Transverse colon (tissue), 4 donors: ENCODE measurements around the gene B2M. TPM values are rescaled to one million over a fixed set of nuclear protein-coding genes. Genes with fewer than 3 reads are reported as not detected.
A peak's percentile ranks its signal among the peaks of the same experiment; 100 is the strongest.

Experiments used
- DNase-seq: peaks from one replicate; pipeline ENCODE4 v3.0.0-alpha.2; 2019
- H3K27ac ChIP-seq, 4 donors: fragments of 200-600 bp; sonication (generic); 2 replicates each; pipeline ENCODE4 v1.5.1; 2016 to 2018; ENCODE audit warnings: inconsistent platforms in 4 of 4
- H3K27me3 ChIP-seq: fragments of 200-600 bp; sonication (generic); 2 replicates; pipeline ENCODE4 v1.5.1; 2017; ENCODE audit warnings: inconsistent platforms
- H3K36me3 ChIP-seq, 4 donors: fragments of 200-600 bp; sonication (generic); 2 replicates each; pipeline ENCODE4 v1.5.1; 2017 to 2019; ENCODE audit warnings: inconsistent platforms in 4 of 4
- H3K4me1 ChIP-seq, 4 donors: fragments of 200-600 bp; sonication (generic); 2 replicates each; pipeline ENCODE4 v1.5.1; 2017 to 2020; ENCODE audit warnings: inconsistent platforms in 4 of 4
- H3K4me3 ChIP-seq, 4 donors: fragments of 200-600 bp; sonication (generic); 1 replicate in 1 of 4; 2 replicates in 3 of 4; pipeline versions ENCODE4 v1.5.1 to v1.6.1; 2017 to 2019; ENCODE audit warnings: inconsistent platforms in 4 of 4
- H3K9me3 ChIP-seq, 2 donors: fragments of 200-600 bp; sonication (generic); 2 replicates each; pipeline ENCODE4 v1.5.1; 2017 to 2019; ENCODE audit warnings: inconsistent platforms in 2 of 2
- CTCF ChIP-seq, 5 experiments: fragments of 200-600 bp in 3 of 5; fragments of 450-650 bp in 2 of 5; sonication (generic) in 3 of 5; IDR thresholded peaks; 1 replicate in 2 of 5; 2 replicates in 3 of 5; pipeline ENCODE4 v1.5.1; 2016 to 2017; ENCODE audit warnings: antibody characterized with exemption in 5 of 5, inconsistent platforms in 3 of 5, mild to moderate bottlenecking in 2 of 5, moderate library complexity in 1 of 5
- EP300 ChIP-seq: sonication (generic); formaldehyde crosslinking; IDR thresholded peaks from one replicate; pipeline ENCODE4 v1.6.1; 2017; ENCODE audit warnings: antibody characterized with exemption, low read depth
- POLR2A ChIP-seq: fragments of 450-650 bp; IDR thresholded peaks from one replicate; pipeline ENCODE4 v1.6.1; 2016; ENCODE audit warnings: antibody characterized with exemption, mild to moderate bottlenecking, moderate library complexity
- POLR2AphosphoS5 ChIP-seq, 3 donors: sonication (generic); formaldehyde crosslinking; IDR thresholded peaks; one replicate each; pipeline ENCODE4 v1.6.1; 2016; ENCODE audit warnings: antibody characterized with exemption in 3 of 3
- WGBS, 2 donors: methylation state at CpG; one replicate each; pipeline ENCODE4 v1.1.5; 2018; ENCODE audit warnings: low coverage in 1 of 2; 5-methylcytosine and 5-hydroxymethylcytosine counted together
- in situ Hi-C, 4 donors: fragments of 200-750 bp; cut with MboI; loops; one replicate each; pipeline versions ENCODE4 v1.15.0 to v1.15.1; 2017; ENCODE audit warnings: low sequenced_read_pairs in 3 of 4, low pct_ligation_motif_present in 1 of 4, low pct_unique_long_range_greater_than_20kb in 1 of 4
- intact Hi-C: fragments of 100-400 bp; cut with DNase I; formaldehyde crosslinking; loops from one replicate; pipeline ENCODE4 v1.15.1; 2023; ENCODE audit warnings: low total_unique reads
- total RNA-seq, 4 donors: library from RNA; depleted of rRNA; stranded (reverse); fragments of >200 nt; gene quantifications; one replicate each; pipeline ENCODE4 v1.1.0, GENCODE V29; 2016

B2M gene
- total RNA-seq: 1,000 to 10,000 TPM; 1,352 to 7,131 (median 5,706) TPM

- in situ Hi-C loops: no loop called here
Measured at GRCh38 chr15:44711096-44711742, at the start of gene B2M, which contains the start of gene PATL2. B2M (plus strand) TSS chr15:44711517; CDS start chr15:44711547, 30 bp downstream. PATL2 (minus strand) TSS chr15:44711323; CDS start chr15:44676490, 34,833 bp downstream.

DNA sequence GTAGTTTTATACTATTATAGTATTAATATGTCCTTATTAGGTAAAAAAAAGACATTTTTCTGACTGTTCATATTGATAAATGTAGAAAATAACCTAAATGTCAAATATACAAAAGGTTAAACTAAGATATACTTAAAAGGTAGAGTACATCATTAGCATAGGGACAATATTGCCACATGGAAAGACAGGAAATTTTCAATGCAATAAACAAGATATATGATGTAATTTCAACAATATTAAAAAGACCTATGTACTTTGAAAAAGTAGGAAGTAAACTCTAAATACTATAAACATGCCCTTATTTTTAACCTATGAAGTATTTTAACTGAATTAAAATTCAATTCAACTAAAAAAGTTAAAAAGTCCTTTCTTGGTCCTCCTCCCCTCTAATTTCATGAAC lies 49.7 kb upstream of the B2M start:
- Histone ChIP-seq H3K4me3 (peak overlapping the region in 1 of 4 donors; percentile 97), H3K27ac (peak overlapping the region in 3 of 4 donors; percentile 99 to 100 (median 99)), H3K27me3 (no peaks in the 10 kb centered on the region), H3K4me1 (peaks cover 19 to 28% (median 21%) of the 10 kb centered on the region in 4 donors), H3K9me3 (no peaks in the 10 kb centered on the region), H3K36me3 (peaks cover 0 to 33% (median 16%) of the 10 kb centered on the region in 4 donors)
- DNase-seq: no peak
- intact Hi-C loops: no loop called here
- TF ChIP-seq POLR2A (no peak), EP300 (no peak)
- in situ Hi-C loops: loop anchor here (5.0 to 10.0 kb wide), 2 partner anchors 73 to 76 kb away; partner anchors contain the start of gene TRIM69 (in 4 of the 4)

More at GRCh38 chr15:44711096-44711742, at the start of gene B2M, which contains the start of gene PATL2:
- Histone ChIP-seq H3K4me3 (peak within 1 kb of the TSS; percentile 77 to 95 (median 82)), H3K27me3 (no peaks in the 10 kb centered on the region), H3K36me3 (peaks cover 0 to 12% (median 4%) of the 10 kb centered on the region in 4 donors), H3K27ac (peak within 1 kb of the TSS; percentile 99), H3K9me3 (no peaks in the 10 kb centered on the region), H3K4me1 (peaks cover 12 to 70% (median 33%) of the 10 kb centered on the region in 4 donors)
- 0% methylated on average over 30 of the region's 37 CpGs; no CpG with 5 or more reads in 1 of the 2 donors for WGBS, 2 donors
- peak; percentile 97 for DNase-seq
- intact Hi-C loops: loop anchor here (1.0 kb wide), 1 partner anchor 17 kb away; no protein-coding TSS in a partner anchor
- TF ChIP-seq CTCF (IDR thresholded peaks at IDR 0.05) (no peak), POLR2AphosphoS5 (IDR thresholded peaks at IDR 0.05) (peak; percentile 100), POLR2A (peak; percentile 100)

DNA sequence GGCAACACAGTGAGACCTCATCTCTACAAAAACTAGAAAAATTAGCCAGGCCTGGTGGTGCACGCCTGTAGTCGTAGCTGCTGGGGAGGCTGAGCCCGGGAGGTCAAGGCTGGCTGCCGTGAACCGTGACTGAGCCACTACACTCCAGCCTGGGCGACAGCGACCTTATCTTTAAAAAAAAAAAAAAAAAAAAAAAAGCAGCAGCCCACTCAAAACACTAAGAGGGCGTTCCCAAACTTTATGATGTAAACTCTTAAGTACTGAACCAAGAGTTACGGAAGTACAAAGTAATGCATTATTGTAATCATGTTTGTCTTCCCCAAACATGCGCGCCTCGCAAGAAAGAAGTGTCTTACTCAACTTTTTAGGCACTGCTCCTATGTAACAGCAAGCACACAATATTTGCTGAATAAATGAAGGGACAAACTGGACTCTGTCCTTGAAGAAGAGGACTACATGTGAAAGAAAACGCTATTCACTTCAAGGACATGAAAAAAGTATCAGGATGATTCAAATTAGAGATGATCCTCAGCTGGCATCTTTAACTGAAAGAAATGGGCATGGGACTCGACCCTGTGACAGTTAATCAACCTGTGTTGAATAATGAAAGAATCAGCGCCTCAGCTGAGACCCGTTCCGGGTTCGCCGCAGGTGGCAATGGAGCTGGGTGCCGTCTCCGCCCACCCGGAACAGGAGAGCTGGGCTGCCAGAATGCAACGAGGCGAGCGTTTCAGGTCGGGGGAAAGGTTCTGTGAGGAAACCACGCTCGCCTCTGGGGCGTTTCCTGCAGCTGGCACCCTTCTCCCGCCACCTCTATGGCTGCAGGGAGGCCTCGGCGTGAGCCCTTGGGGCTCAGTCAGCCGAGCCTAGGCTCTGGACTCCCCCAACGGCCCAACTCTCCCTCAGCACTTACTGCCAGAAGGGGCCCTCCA lies 48.6 kb upstream of the B2M start:
- Histone ChIP-seq H3K4me1 (peaks cover 19 to 28% (median 21%) of the 10 kb centered on the region in 4 donors), H3K9me3 (no peaks in the 10 kb centered on the region), H3K36me3 (peaks cover 0 to 23% (median 11%) of the 10 kb centered on the region in 4 donors), H3K4me3 (peak overlapping the region; percentile 90 to 97 (median 93)), H3K27ac (peak overlapping the region; percentile 98 to 100 (median 99)), H3K27me3 (no peaks in the 10 kb centered on the region)
- DNase-seq: peak; percentile 87
- WGBS, 2 donors: 0 to 9% methylated on average over 7 to 28 of the region's 34 CpGs
- in situ Hi-C loops (loop anchor here (5.0 to 10.0 kb wide), 2 partner anchors 72 to 75 kb away; partner anchors contain the start of gene TRIM69 (in 4 of the 4)), intact Hi-C loops (loop anchor here (1.0 kb wide), 1 partner anchor 76 kb away; no protein-coding TSS in a partner anchor)
- TF ChIP-seq CTCF (IDR thresholded peaks at IDR 0.05) (no peak), EP300 (no peak), POLR2AphosphoS5 (IDR thresholded peaks at IDR 0.05) (no peak), POLR2A (no peak)

DNA sequence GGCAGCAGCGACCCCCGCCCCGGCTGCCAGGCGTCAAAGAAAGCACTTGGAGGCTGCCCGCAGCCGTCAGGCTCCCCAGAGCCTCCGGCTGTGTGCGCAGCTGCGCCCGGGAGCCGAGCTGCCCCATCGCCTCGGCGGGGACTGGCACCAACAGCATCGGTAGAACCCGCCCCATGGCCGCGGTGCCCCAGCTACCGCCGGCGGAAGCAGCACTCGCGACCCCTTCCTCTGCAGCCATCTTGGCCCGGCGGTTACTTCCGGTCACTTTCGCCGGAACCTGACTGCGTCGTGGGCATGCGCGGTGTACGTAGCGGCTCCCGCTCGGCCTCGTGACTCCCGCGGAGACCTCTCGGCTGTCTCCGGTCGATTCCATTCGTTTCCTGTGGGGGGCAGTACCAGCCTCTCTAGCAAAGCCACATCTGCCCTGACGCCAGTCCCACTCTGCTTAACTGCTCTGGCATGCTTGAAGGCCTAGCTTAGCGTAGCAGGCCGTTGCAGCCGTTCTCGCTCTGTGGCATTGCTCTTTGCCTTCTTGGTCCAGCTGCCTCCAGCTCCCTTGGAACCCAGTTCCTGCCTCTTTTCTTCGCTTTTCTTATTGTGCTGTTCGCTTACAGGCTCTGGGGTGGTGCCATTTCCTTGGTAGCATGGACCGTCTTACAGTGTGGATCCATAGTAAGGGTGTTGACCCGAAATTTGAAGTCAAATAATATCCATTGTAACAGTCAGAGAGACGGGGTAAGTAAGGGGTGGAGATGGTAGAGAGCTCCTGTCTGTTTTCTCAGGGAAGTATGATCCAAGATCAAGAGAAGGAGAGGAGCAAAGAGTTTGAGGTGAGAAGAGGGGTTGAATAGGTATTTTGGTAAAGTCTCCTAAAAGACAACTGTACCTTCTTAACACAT lies 47.7 kb upstream of the B2M start, which contains the start of gene SPG11:
Gene SPG11 (minus strand): TSS at position 253 of the 899 bp plus-strand sequence. CDS start 15 bp downstream, at position 238.
- peak; percentile 92 to 99 (median 97) for TF ChIP-seq CTCF (IDR thresholded peaks at IDR 0.05)
- peak; percentile 20 for TF ChIP-seq EP300
- TF ChIP-seq POLR2A: peak; percentile 96
- TF ChIP-seq POLR2AphosphoS5 (IDR thresholded peaks at IDR 0.05): peak; percentile 95 to 99 (median 99)
- 9 to 79% methylated on average over 5 to 40 of the region's 53 CpGs for WGBS, 2 donors
- peaks cover 19 to 28% (median 21%) of the 10 kb centered on the region in 4 donors for H3K4me1 ChIP-seq
- H3K4me3 ChIP-seq: peak within 1 kb of the TSS; percentile 90 to 97 (median 93)
- H3K36me3 ChIP-seq: peaks cover 0 to 15% (median 6%) of the 10 kb centered on the region in 4 donors
- H3K9me3 ChIP-seq: no peaks in the 10 kb centered on the region
- H3K27ac ChIP-seq: peak within 1 kb of the TSS; percentile 98 to 100 (median 99)
- intact Hi-C loops (loop anchor here (1.0 kb wide), 1 partner anchor 75 kb away; no protein-coding TSS in a partner anchor), in situ Hi-C loops (loop anchor here (5.0 to 10.0 kb wide), 2 partner anchors 71 to 74 kb away; partner anchors contain the start of gene TRIM69 (in 4 of the 4))
- no peaks in the 10 kb centered on the region for H3K27me3 ChIP-seq
- DNase-seq: peak; percentile 99
